IPS-15b (cell line): ENCODE measurements around the gene ZDHHC6.
"Not testable (repeated sequence)": the region's sequence is repeated elsewhere in the genome, so short reads cannot be mapped to it uniquely, and the experiment has no call there.

Experiments used
- H3K27me3 ChIP-seq: one replicate; pipeline ENCODE4 v1.6.1; 2013; ENCODE audit warnings: low read length; ENCODE audit not compliant: control insufficient read depth, insufficient read depth
- H3K36me3 ChIP-seq: one replicate; pipeline ENCODE4 v1.6.1; 2013; ENCODE audit warnings: low read length; ENCODE audit not compliant: control insufficient read depth, insufficient read depth
- H3K4me1 ChIP-seq: one replicate; pipeline ENCODE4 v1.6.1; 2013; ENCODE audit warnings: mild to moderate bottlenecking, low read length; ENCODE audit not compliant: control insufficient read depth, insufficient read depth
- H3K4me3 ChIP-seq: one replicate; pipeline ENCODE4 v1.5.1; 2013; ENCODE audit warnings: low read depth, low read length
- H3K9ac ChIP-seq: one replicate; pipeline ENCODE4 v1.6.1; 2013; ENCODE audit warnings: low read depth, mild to moderate bottlenecking, low read length
- H3K9me3 ChIP-seq: one replicate; pipeline ENCODE4 v1.6.1; 2013; ENCODE audit warnings: mild to moderate bottlenecking, low read length; ENCODE audit not compliant: control insufficient read depth, insufficient read depth

The ZDHHC6 gene

DNA sequence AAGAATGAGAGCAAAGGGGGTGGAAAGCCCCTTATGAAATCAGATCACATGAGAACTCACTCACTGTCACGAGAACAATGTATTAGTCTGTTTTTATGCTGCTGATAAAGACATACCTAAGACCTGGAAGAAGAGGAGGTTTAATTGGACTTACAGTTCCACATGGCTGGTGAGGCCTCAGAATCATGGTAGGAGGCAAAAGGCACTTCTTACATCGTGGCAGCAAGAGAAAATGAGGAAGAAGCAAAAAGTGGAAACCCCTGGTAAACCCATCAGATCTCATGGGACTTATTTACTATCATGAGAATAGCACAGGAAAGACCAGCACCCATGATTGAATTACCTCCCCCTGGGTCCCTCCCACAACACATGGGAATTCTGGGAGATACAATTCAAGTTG is 39.9 kb downstream of the ZDHHC6 start:
- H3K9ac ChIP-seq, H3K4me3 ChIP-seq, H3K27me3 ChIP-seq, H3K9me3 ChIP-seq, H3K36me3 ChIP-seq, H3K4me1 ChIP-seq: not testable (repeated sequence)

DNA sequence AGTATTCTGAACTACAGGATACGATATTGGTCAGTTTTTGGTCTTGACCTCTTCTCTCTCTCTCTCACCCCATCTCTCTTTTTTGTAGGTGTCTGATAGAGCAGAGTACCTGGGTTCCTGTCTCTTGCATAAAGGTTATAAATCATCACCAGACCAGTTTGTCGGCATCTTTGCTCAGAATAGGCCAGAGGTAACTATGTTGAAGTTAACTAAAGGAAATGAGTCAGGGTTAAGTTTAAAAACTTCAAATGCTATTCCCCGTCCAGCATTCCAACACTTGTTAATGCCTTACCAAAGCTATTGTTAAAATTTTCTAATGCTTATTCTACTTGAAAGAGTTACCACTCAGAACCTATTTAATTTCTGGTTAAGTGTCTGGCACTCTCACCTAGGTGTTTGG is 42.1 kb downstream of the ZDHHC6 start:
- Histone ChIP-seq H3K9ac (no peak overlapping the region), H3K4me3 (no peak overlapping the region), H3K9me3 (no peaks in the 10 kb centered on the region), H3K4me1 (no peaks in the 10 kb centered on the region), H3K27me3 (no peaks in the 10 kb centered on the region), H3K36me3 (no peaks in the 10 kb centered on the region)

DNA sequence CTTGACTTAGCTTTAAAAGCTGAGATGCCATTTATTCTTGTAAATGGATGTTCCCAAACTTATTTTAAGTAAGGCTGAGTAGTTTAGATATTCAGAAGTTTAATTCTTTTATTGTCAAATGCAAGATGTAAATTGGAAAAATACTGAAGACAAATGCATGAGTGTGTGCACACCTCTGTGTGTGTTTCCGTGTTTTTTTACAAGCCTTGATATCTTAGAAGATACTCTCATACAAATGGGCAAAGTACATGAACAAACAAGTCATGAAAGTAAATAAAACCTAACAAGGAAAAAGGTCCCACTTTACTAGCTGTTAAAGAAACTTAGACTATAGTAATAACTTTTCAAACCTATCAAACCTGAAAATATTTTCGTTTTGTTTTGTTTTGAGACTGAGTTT is 43.8 kb downstream of the ZDHHC6 start:
- H3K9ac ChIP-seq, result no peak overlapping the region
- no peaks in the 10 kb centered on the region for H3K4me1 ChIP-seq
- H3K36me3 ChIP-seq, result no peaks in the 10 kb centered on the region
- H3K4me3 ChIP-seq, result no peak overlapping the region
- no peaks in the 10 kb centered on the region for H3K27me3 ChIP-seq
- H3K9me3 ChIP-seq, result no peaks in the 10 kb centered on the region

DNA sequence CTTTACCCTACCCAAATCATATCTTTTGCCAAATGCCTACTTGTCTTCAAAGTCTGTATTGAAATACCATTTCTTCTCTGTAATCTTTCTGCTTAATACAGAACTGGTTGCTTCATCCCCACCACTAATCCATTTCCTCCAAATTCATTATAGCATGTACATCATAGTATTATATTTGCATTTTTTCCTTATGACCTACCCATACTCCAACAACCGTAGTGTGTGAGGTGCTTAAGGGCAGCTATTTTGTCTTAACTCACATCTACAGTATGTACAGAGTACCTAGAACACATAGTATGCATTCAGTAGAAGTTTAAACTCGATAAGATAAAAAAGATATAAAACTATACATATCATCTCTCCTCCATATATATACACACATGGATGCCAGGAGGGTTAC is 49.1 kb downstream of the ZDHHC6 start:
- H3K4me3 ChIP-seq, result no peak overlapping the region
- H3K9me3 ChIP-seq, result no peaks in the 10 kb centered on the region
- no peaks in the 10 kb centered on the region for H3K36me3 ChIP-seq
- H3K9ac ChIP-seq, result no peak overlapping the region
- no peaks in the 10 kb centered on the region for H3K4me1 ChIP-seq
- H3K27me3 ChIP-seq, result no peaks in the 10 kb centered on the region

DNA sequence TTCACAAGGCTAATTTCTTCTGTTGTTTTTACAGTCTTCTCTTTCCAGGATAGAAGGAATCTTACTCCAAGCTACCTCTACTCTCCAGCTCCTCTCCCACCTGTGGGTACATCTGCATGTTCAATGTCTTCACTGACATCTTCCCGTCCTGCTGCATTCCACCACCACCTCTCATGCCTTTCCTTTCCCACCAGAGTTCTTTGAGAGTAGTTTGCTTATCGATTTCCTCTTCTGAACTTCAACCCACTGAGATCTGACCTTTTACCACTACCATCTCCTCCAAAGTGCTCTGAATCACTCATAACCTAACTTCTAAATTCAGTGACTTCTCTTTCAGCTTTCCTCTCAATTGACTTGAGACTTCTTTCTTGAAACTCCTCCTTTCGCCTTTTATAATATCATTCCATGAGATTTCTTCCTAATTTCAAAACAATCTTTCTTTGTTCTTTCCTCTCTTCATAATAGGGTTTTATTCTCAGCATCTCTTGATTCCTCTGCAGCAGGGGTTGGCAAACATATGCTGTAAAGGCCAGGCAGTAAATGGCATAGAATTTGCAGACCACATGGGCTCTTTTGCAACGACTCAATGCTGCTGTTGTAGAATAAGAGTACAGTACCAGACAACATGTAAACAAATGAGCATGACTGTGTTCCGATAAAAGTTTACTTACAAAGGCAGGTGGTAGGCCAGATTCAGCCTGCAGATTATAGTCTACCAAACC is 50.7 kb downstream of the ZDHHC6 start:
- H3K4me1 ChIP-seq, result no peaks in the 10 kb centered on the region
- no peak overlapping the region for H3K4me3 ChIP-seq
- H3K36me3 ChIP-seq, result no peaks in the 10 kb centered on the region
- no peaks in the 10 kb centered on the region for H3K27me3 ChIP-seq
- no peak overlapping the region for H3K9ac ChIP-seq
- no peaks in the 10 kb centered on the region for H3K9me3 ChIP-seq

DNA sequence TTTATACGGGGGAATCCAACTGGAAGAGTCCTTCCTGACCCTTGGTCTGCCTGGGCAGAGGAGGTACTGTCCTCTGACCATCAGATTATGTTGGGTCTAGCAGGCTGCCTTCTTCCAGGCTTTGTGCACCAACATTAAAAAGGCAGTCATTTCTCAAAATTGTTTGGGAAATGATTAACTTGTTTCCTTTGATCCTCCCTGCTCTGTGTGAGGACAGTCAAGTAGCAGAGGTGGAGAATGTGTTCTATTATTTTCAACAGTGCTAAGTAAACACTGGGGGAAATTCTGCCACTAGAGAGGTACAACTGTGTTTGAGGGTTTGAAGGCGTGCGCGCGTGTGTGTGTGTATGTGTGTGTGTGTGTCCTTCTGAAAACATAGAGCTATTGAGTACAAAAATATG is 52.2 kb downstream of the ZDHHC6 start:
- Histone ChIP-seq H3K27me3 (no peaks in the 10 kb centered on the region), H3K4me1 (no peaks in the 10 kb centered on the region), H3K4me3 (no peak overlapping the region), H3K36me3 (no peaks in the 10 kb centered on the region), H3K9me3 (no peaks in the 10 kb centered on the region), H3K9ac (no peak overlapping the region)

DNA sequence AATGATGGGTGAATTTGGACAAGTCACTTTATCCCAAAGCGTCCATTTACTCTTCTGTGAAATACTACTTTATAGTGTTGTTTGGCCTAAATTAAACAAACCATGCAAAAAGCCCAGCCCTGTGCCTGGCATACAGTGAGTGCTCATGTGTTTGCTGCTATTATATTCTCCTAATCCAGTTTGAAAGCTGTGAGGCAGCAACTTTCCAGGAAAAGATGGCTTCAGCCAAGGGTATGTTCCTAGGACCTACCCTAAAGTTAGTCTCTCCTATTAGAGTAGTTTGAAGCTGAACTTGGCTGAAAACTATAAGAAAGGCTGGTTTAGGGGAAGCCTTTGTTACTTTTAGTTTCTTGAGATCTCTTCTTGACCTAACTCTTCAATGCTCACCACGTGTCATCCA is 52.9 kb downstream of the ZDHHC6 start:
- Histone ChIP-seq H3K9me3 (no peaks in the 10 kb centered on the region), H3K36me3 (no peaks in the 10 kb centered on the region), H3K9ac (no peak overlapping the region), H3K27me3 (no peaks in the 10 kb centered on the region), H3K4me3 (no peak overlapping the region), H3K4me1 (no peaks in the 10 kb centered on the region)

DNA sequence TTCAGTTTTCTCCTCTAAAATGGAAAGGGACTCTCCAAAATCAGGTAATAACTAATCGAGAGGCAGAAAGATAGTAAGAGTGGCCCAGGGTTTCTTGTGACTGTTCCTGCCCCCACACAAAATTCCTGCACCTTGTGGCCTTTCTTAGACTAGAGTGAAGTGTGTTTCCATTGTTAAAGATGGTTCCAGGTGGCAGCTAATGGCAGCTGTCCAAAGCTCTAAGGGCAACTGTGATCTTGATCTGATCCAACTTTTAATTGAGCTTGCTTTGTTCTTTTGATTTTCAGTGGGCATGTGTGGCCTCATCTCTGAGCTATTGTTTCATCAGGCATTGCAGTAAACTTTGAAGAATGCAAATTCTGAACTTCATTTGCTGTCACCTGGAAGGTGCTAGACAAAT is 53.4 kb downstream of the ZDHHC6 start:
- no peaks in the 10 kb centered on the region for H3K9me3 ChIP-seq
- H3K4me3 ChIP-seq, result no peak overlapping the region
- H3K9ac ChIP-seq, result no peak overlapping the region
- no peaks in the 10 kb centered on the region for H3K27me3 ChIP-seq
- H3K4me1 ChIP-seq, result no peaks in the 10 kb centered on the region
- no peaks in the 10 kb centered on the region for H3K36me3 ChIP-seq

DNA sequence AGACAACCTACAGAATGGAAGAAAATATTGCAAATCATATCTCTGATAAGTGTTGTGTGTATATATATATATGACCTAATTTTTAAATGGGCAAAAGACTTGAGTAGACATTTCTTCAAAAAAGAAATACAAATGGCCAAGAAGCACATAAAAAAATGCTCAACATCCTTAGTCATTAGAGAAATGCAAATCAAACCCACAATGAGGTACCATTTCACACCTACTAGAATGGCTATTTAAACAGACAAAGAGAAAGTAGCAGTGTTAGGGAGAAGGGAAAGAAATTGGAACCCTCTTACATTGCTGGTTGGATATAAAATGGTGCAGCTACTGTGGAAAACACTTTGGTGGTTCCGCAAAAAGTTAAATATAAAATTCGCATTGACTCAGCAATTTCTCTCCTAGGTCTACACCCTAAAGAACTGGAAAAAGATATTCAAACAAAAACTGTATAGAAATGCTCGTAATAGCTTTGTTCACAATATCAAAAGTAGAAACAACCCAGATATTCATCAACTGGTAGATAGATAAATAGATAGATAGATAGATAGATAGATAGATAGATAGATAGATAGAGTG is 56.5 kb downstream of the ZDHHC6 start:
- Histone ChIP-seq H3K4me3 (no peak overlapping the region), H3K27me3 (no peaks in the 10 kb centered on the region), H3K4me1 (no peaks in the 10 kb centered on the region), H3K36me3 (no peaks in the 10 kb centered on the region), H3K9ac (no peak overlapping the region), H3K9me3 (no peaks in the 10 kb centered on the region)

DNA sequence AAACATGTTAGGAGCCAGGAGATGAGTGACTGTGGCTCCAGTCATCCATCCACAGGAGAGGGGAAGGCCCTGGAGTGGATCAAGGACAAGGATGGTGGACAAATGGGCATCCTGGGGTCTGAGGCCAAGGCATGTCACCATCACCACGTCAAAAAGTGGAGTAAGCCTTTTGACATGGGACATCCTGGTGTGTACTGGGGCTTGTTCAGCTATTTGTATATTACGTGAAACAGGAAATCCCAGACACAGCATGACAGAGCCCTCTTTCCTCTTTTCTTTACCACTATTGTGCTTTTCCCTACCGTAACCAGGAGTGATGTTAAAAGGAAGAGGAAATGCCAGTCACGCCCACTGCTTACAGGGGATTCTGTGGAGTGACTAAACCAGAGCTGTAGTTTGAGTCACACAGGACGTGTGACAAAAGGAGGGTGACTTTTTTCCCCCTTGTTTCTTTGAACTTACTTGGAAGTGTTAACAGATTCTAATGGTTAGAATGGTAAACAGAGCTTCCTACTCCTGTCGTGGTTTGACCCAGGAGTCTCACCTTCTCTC is 57.4 kb downstream of the ZDHHC6 start:
- H3K4me1 ChIP-seq, result no peaks in the 10 kb centered on the region
- no peak overlapping the region for H3K9ac ChIP-seq

DNA sequence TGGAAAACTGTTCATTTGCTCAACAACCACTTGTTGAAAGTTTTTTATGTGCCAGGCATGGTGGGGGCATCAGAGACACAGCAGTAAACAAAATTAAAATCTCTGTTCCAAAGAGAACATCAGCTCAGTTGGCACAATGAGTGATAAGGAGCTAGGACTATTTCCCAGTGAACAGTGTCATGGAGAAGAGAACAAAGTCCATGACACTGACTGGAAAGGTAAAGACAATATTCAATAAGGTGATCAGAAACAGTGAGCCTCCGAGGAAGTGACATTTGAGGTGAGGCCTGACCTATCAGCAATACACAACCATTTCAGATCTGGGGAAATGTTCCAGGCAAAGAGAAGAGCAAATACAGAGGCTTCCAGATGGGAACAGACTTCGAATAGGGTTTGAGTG is 58.2 kb downstream of the ZDHHC6 start:
- no peaks in the 10 kb centered on the region for H3K36me3 ChIP-seq
- no peak overlapping the region for H3K4me3 ChIP-seq
- H3K4me1 ChIP-seq, result no peaks in the 10 kb centered on the region
- H3K9me3 ChIP-seq, result no peaks in the 10 kb centered on the region
- no peaks in the 10 kb centered on the region for H3K27me3 ChIP-seq
- H3K9ac ChIP-seq, result no peak overlapping the region

More for the DNA sequence above, 57.4 kb downstream of the ZDHHC6 start:
- H3K4me3 ChIP-seq, result no peak overlapping the region
- H3K9me3 ChIP-seq, result no peaks in the 10 kb centered on the region
- no peaks in the 10 kb centered on the region for H3K27me3 ChIP-seq
- no peaks in the 10 kb centered on the region for H3K36me3 ChIP-seq

DNA sequence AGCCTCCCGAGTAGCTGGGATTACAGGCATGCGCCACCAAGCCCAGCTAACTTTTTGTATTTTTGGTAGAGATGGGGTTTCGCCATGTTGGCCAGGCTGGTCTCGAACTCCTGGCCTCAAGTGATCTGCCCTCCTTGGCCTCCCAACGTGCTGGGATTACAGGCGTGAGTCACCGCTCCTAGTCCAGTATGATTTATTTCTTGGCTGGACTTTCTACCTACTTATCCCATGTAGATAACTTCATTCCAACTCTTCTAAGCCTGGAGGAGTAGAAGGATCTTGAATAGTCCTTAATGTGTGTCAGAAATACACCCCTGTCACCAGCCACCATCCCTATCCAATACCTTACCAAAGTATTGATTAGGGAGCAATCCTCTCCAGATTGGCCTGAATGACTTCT is 58.7 kb downstream of the ZDHHC6 start:
- not testable (repeated sequence) for H3K36me3 ChIP-seq, H3K4me3 ChIP-seq, H3K9me3 ChIP-seq, H3K4me1 ChIP-seq, H3K27me3 ChIP-seq, H3K9ac ChIP-seq
